ENCODE results near the gene CCDC68.

The CCDC68 gene

GRCh38 chr18:54939361-54939917 is 19.8 kb downstream of the CCDC68 start:
- TF ChIP-seq CTCF (IDR thresholded peaks at IDR 0.05; ENCODE audit: insufficient read depth, low read length, poor library complexity, severe bottlenecking) = no peak
- Histone ChIP-seq H3K4me3 (replicated peaks; ENCODE audit: low read depth, low read length) (no peak overlapping the region), H3K36me3 (ENCODE audit: control insufficient read depth, insufficient read depth, low read length) (no peaks in the 10 kb centered on the region), H3K27me3 (replicated peaks; ENCODE audit: control insufficient read depth, insufficient read depth, low read length) (no peaks in the 10 kb centered on the region)
- no peak for DNase-seq (ENCODE audit: extremely low read depth, insufficient read length)

GRCh38 chr18:54938506-54938905 is 20.8 kb downstream of the CCDC68 start:
- no peaks in the 10 kb centered on the region for H3K27me3 ChIP-seq (replicated peaks; ENCODE audit: control insufficient read depth, insufficient read depth, low read length)
- TF ChIP-seq CTCF (IDR thresholded peaks at IDR 0.05; ENCODE audit: insufficient read depth, low read length, poor library complexity, severe bottlenecking) = no peak

GRCh38 chr18:54932472-54932871 is 26.8 kb downstream of the CCDC68 start:
- no peak overlapping the region for H3K4me3 ChIP-seq (replicated peaks; ENCODE audit: low read depth, low read length)
- no peaks in the 10 kb centered on the region for H3K27me3 ChIP-seq (replicated peaks; ENCODE audit: control insufficient read depth, insufficient read depth, low read length)
- H3K36me3 ChIP-seq (ENCODE audit: control insufficient read depth, insufficient read depth, low read length) = no peaks in the 10 kb centered on the region
- DNase-seq (ENCODE audit: extremely low read depth, insufficient read length) = no peak
- no peak for TF ChIP-seq CTCF (IDR thresholded peaks at IDR 0.05; ENCODE audit: insufficient read depth, low read length, poor library complexity, severe bottlenecking)

More at GRCh38 chr18:54938506-54938905, 20.8 kb downstream of the CCDC68 start:
- Histone ChIP-seq H3K36me3 (ENCODE audit: control insufficient read depth, insufficient read depth, low read length) (no peaks in the 10 kb centered on the region), H3K4me3 (replicated peaks; ENCODE audit: low read depth, low read length) (no peak overlapping the region)
- DNase-seq (ENCODE audit: extremely low read depth, insufficient read length) = no peak

- Histone ChIP-seq H3K36me3 (ENCODE audit: control insufficient read depth, insufficient read depth, low read length) (no peaks in the 10 kb centered on the region), H3K4me3 (replicated peaks; ENCODE audit: low read depth, low read length) (no peak overlapping the region), H3K27me3 (replicated peaks; ENCODE audit: control insufficient read depth, insufficient read depth, low read length) (no peaks in the 10 kb centered on the region)
- no peak for DNase-seq (ENCODE audit: extremely low read depth, insufficient read length)
- TF ChIP-seq CTCF (IDR thresholded peaks at IDR 0.05; ENCODE audit: insufficient read depth, low read length, poor library complexity, severe bottlenecking) = no peak
These were observed 28.1 kb downstream of the CCDC68 start for GRCh38 chr18:54931152-54931551.

GRCh38 chr18:54928236-54928635 is 31.0 kb downstream of the CCDC68 start:
- Histone ChIP-seq H3K27me3 (replicated peaks; ENCODE audit: control insufficient read depth, insufficient read depth, low read length) (no peaks in the 10 kb centered on the region), H3K4me3 (replicated peaks; ENCODE audit: low read depth, low read length) (no peak overlapping the region), H3K36me3 (ENCODE audit: control insufficient read depth, insufficient read depth, low read length) (no peaks in the 10 kb centered on the region)
- no peak for TF ChIP-seq CTCF (IDR thresholded peaks at IDR 0.05; ENCODE audit: insufficient read depth, low read length, poor library complexity, severe bottlenecking)
- no peak for DNase-seq (ENCODE audit: extremely low read depth, insufficient read length)
